Stimulated activated CD8-positive, alpha-beta memory T cell treated with anti-CD3 and anti-CD28 coated beads, Interleukin-7, amount 100 ng/mL, for 4 hours (primary cell): ENCODE results near the gene TNNT2.

Source experiments
- DNase-seq, 2 donors: peaks; one replicate each; pipeline ENCODE4 v3.0.0-alpha.2; 2020; ENCODE audit warnings: low read depth in 2 of 2

TNNT2 gene

GRCh38 chr1:201377611-201378092 is at the start of gene TNNT2:
Gene TNNT2 (minus strand): TSS chr1:201377680. CDS start chr1:201373254, 4,426 bp downstream.
- DNase-seq = no peak

- no peak for DNase-seq
Measured at GRCh38 chr1:201426479-201427310, 49.2 kb upstream of the TNNT2 start.

GRCh38 chr1:201424146-201424545 is 46.7 kb upstream of the TNNT2 start:
- DNase-seq = no peak

GRCh38 chr1:201423655-201424054 is 46.2 kb upstream of the TNNT2 start:
- no peak for DNase-seq

- DNase-seq = no peak
Measured at GRCh38 chr1:201422436-201423030, 45.1 kb upstream of the TNNT2 start.

- DNase-seq = no peak
Measured at GRCh38 chr1:201422026-201422425, 44.5 kb upstream of the TNNT2 start.

- DNase-seq = no peak
Measured at GRCh38 chr1:201421041-201421440, 43.6 kb upstream of the TNNT2 start.

- DNase-seq = no peak
Measured at GRCh38 chr1:201420608-201421002, 43.1 kb upstream of the TNNT2 start.

- no peak for DNase-seq
Measured at GRCh38 chr1:201419746-201420607, 42.5 kb upstream of the TNNT2 start.

GRCh38 chr1:201419256-201419655 is 41.8 kb upstream of the TNNT2 start:
- DNase-seq = no peak

- DNase-seq = no peak
Measured at GRCh38 chr1:201418461-201418860, 41.0 kb upstream of the TNNT2 start.

- no peak for DNase-seq
Measured at GRCh38 chr1:201414051-201414738, 36.7 kb upstream of the TNNT2 start.

GRCh38 chr1:201411292-201411691 is 33.8 kb upstream of the TNNT2 start:
- no peak for DNase-seq

GRCh38 chr1:201409440-201409839 is 32.0 kb upstream of the TNNT2 start:
- DNase-seq = no peak

GRCh38 chr1:201408834-201409200 is 31.3 kb upstream of the TNNT2 start:
- DNase-seq = no peak

GRCh38 chr1:201408176-201408833 is 30.8 kb upstream of the TNNT2 start:
- peak; percentile 26 to 28 for DNase-seq

GRCh38 chr1:201406831-201407406 is 29.4 kb upstream of the TNNT2 start:
- no peak for DNase-seq

- DNase-seq = no peak
Measured at GRCh38 chr1:201405484-201405831, 28.0 kb upstream of the TNNT2 start.

- DNase-seq = no peak
Measured at GRCh38 chr1:201404722-201405483, 27.4 kb upstream of the TNNT2 start.

- DNase-seq = no peak
Measured at GRCh38 chr1:201404055-201404454, 26.6 kb upstream of the TNNT2 start.
